Cardiac ventricle fibroblast (primary cell): ENCODE data around the gene TNFSF15. TPM values are rescaled to one million over a fixed set of nuclear protein-coding genes. Genes with fewer than 3 reads are reported as not detected.

Experiments used
- total RNA-seq: library from RNA; depleted of rRNA; stranded (reverse); fragments of >200 nt; gene quantifications from 2 replicates; pipeline ENCODE4 v1.2.3, GENCODE V29; 2015

The TNFSF15 gene
- total RNA-seq = not detected in 2 replicates

GRCh38 chr9:114805670-114806525 is at the start of gene TNFSF15:
Gene TNFSF15, minus strand, starts transcription at chr9:114806039. Its CDS starts 27 bp downstream, at chr9:114806012.

Other genes with a start within 250 kb of the TNFSF15 start
- gene ATP6V1G1, start 218.3 kb downstream of the TNFSF15 start, total RNA-seq = 104 and 118 TPM in 2 replicates
- gene TMEM268, start 194.7 kb downstream of the TNFSF15 start, total RNA-seq = 4.4 TPM in 2 replicates
- gene TEX53, start 148.2 kb downstream of the TNFSF15 start, total RNA-seq = not detected in 2 replicates
- not detected in 2 replicates for gene TEX48, start 123.8 kb downstream of the TNFSF15 start, total RNA-seq
- not detected in 2 replicates for gene TNFSF8, start 124.6 kb upstream of the TNFSF15 start, total RNA-seq